Muscle layer of duodenum (tissue), 2 donors: Measurements from ENCODE around the gene MELTF.

Source experiments
- H3K27ac ChIP-seq: one replicate; pipeline ENCODE4 v1.7.0; 2013; ENCODE audit warnings: mild to moderate bottlenecking, low read length
- H3K27me3 ChIP-seq: one replicate; pipeline ENCODE4 v1.7.0; 2013; ENCODE audit warnings: low read depth, mild to moderate bottlenecking, control low read depth, low read length
- H3K36me3 ChIP-seq, 2 donors: one replicate each; pipeline ENCODE4 v1.7.0; 2013; ENCODE audit warnings: low read length in 2 of 2, control low read depth in 1 of 2, mild to moderate bottlenecking in 1 of 2; ENCODE audit not compliant: insufficient read depth in 2 of 2, control insufficient read depth in 1 of 2
- H3K4me1 ChIP-seq, 2 donors: one replicate each; pipeline ENCODE4 v1.7.0; 2013; ENCODE audit warnings: low read length in 2 of 2, mild to moderate bottlenecking in 2 of 2, control low read depth in 1 of 2, moderate library complexity in 1 of 2; ENCODE audit not compliant: insufficient read depth in 2 of 2, control insufficient read depth in 1 of 2
- H3K4me3 ChIP-seq, 2 donors: one replicate each; pipeline ENCODE4 v1.7.0; 2013; ENCODE audit warnings: low read length in 2 of 2, low read depth in 1 of 2, mild to moderate bottlenecking in 1 of 2
- H3K9me3 ChIP-seq, 2 donors: one replicate each; pipeline ENCODE4 v1.7.0; 2013; ENCODE audit warnings: low read length in 2 of 2, control low read depth in 1 of 2, mild to moderate bottlenecking in 1 of 2; ENCODE audit not compliant: control insufficient read depth in 1 of 2
- donor health status: healthy.

MELTF gene

GRCh38 chr3:196996454-196997265, 33.0 kb downstream of the MELTF start:
- H3K27ac ChIP-seq = no peak overlapping the region
- no peaks in the 10 kb centered on the region for H3K9me3 ChIP-seq
- H3K36me3 ChIP-seq = no peaks in the 10 kb centered on the region
- H3K4me1 ChIP-seq = no peaks in the 10 kb centered on the region
- no peaks in the 10 kb centered on the region for H3K27me3 ChIP-seq
- H3K4me3 ChIP-seq = no peak overlapping the region

GRCh38 chr3:196995646-196996355, 33.8 kb downstream of the MELTF start:
- H3K27me3 ChIP-seq = no peaks in the 10 kb centered on the region
- no peaks in the 10 kb centered on the region for H3K9me3 ChIP-seq
- H3K36me3 ChIP-seq = no peaks in the 10 kb centered on the region
- no peak overlapping the region for H3K27ac ChIP-seq
- H3K4me3 ChIP-seq = no peak overlapping the region
- H3K4me1 ChIP-seq = no peaks in the 10 kb centered on the region

- Histone ChIP-seq H3K9me3 (no peaks in the 10 kb centered on the region), H3K4me1 (no peaks in the 10 kb centered on the region), H3K27me3 (no peaks in the 10 kb centered on the region), H3K4me3 (no peak overlapping the region), H3K27ac (no peak overlapping the region), H3K36me3 (no peaks in the 10 kb centered on the region)
Observed at GRCh38 chr3:196995027-196995426, 34.6 kb downstream of the MELTF start.

GRCh38 chr3:196994056-196994455, 35.6 kb downstream of the MELTF start:
- Histone ChIP-seq H3K4me3 (no peak overlapping the region), H3K27me3 (no peaks in the 10 kb centered on the region), H3K36me3 (no peaks in the 10 kb centered on the region), H3K27ac (no peak overlapping the region), H3K9me3 (no peaks in the 10 kb centered on the region), H3K4me1 (no peaks in the 10 kb centered on the region)

- Histone ChIP-seq H3K27me3 (no peaks in the 10 kb centered on the region), H3K4me1 (no peaks in the 10 kb centered on the region), H3K36me3 (no peaks in the 10 kb centered on the region), H3K27ac (no peak overlapping the region), H3K4me3 (no peak overlapping the region), H3K9me3 (no peaks in the 10 kb centered on the region)
Observed at GRCh38 chr3:196992461-196993065, 37.1 kb downstream of the MELTF start.

- Histone ChIP-seq H3K27me3 (no peaks in the 10 kb centered on the region), H3K4me3 (no peak overlapping the region), H3K4me1 (no peaks in the 10 kb centered on the region), H3K9me3 (no peaks in the 10 kb centered on the region), H3K27ac (no peak overlapping the region), H3K36me3 (no peaks in the 10 kb centered on the region)
Observed at GRCh38 chr3:196991581-196992460, 37.8 kb downstream of the MELTF start.

- Histone ChIP-seq H3K27me3 (no peaks in the 10 kb centered on the region), H3K4me3 (no peak overlapping the region), H3K4me1 (no peaks in the 10 kb centered on the region), H3K9me3 (no peaks in the 10 kb centered on the region), H3K36me3 (no peaks in the 10 kb centered on the region), H3K27ac (no peak overlapping the region)
Observed at GRCh38 chr3:196990601-196991007, 39.0 kb downstream of the MELTF start.

- no peaks in the 10 kb centered on the region for H3K9me3 ChIP-seq
- no peaks in the 10 kb centered on the region for H3K36me3 ChIP-seq
- no peak overlapping the region for H3K27ac ChIP-seq
- H3K27me3 ChIP-seq = no peaks in the 10 kb centered on the region
- H3K4me1 ChIP-seq = no peaks in the 10 kb centered on the region
- no peak overlapping the region for H3K4me3 ChIP-seq
Observed at GRCh38 chr3:196989721-196990262, 39.8 kb downstream of the MELTF start.

GRCh38 chr3:196988241-196989029, 41.2 kb downstream of the MELTF start:
- Histone ChIP-seq H3K9me3 (peaks cover under 1 to 1% of the 10 kb centered on the region in 2 donors), H3K4me3 (no peak overlapping the region), H3K27ac (no peak overlapping the region), H3K36me3 (no peaks in the 10 kb centered on the region), H3K27me3 (no peaks in the 10 kb centered on the region), H3K4me1 (no peaks in the 10 kb centered on the region)

GRCh38 chr3:196987022-196987421, 42.6 kb downstream of the MELTF start:
- H3K4me3 ChIP-seq = no peak overlapping the region
- H3K27ac ChIP-seq = no peak overlapping the region
- no peaks in the 10 kb centered on the region for H3K27me3 ChIP-seq
- H3K36me3 ChIP-seq = no peaks in the 10 kb centered on the region
- no peaks in the 10 kb centered on the region for H3K4me1 ChIP-seq
- peaks cover 5 to 7% of the 10 kb centered on the region in 2 donors for H3K9me3 ChIP-seq
